GM21619 (cell line): Measurements from ENCODE around the gene TBATA.
"Not testable (repeated sequence)": the region's sequence is repeated elsewhere in the genome, so short reads cannot be mapped to it uniquely, and the experiment has no call there.

Experiments
- ATAC-seq: cut with Tn5 transposase; IDR thresholded peaks from one replicate; pipeline ENCODE4 v1.9.1; 2021; ENCODE audit not compliant: unreplicated experiment

Gene TBATA

DNA sequence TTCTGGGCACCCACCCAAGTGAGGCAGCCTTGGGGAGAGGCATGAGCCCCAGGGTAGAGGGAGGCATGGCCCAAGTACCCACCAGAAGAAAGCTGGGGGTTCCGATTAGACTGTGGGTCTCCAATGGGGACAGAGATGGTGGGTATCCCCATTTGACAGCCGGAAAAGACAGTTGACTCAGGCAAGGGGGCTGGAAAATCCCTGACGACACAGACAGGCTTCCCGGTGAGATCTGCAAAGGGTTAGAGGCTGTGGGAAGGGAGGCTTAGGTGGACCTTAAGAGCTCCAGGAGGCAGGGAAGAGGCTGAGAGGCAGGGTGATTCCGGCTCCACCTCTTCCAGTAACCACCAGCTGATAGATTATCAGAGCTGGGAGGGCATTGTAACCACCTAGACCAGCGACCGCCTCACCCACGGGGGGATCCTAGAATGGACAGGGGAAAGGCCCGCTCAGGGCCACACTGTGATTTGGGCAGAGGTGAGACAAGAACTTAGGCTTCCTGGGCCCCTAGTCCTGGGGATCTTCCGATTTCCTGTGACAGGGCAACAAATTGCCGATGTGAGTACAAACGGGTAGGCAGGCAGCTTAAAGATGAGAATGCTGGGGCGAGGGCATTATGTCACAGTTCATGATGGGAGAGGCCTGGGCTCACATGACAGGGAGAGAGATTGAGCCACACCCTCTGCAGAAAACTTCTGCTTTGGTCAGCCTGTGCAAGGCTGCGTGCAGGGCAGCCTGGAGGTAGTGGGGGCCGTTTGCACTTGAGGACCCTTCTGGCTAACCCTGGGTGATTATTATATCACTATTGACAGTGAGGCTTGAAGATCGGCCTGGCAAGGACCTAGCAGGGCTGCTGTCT lies 5.4 kb downstream of the TBATA start:
- no peak for ATAC-seq

DNA sequence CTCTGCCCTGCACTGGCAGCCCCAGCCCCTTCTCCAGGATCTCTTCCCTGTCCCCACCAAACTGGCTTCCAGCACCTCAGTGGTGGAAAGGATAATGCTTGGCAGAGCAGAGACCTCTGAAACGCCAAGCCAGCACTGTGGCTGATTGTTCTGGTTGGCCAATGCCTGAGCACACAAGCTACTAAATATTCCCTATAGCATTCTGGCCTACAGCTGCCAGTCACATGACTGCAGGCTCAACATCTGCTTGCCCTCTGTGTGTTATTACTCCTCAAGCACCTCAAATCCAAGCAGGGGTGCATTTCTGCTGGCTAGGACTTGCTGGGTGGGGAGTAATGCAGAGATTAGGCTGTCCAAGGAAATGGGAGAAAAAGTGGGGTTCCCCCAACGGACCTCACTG lies 6.1 kb downstream of the TBATA start:
- no peak for ATAC-seq

DNA sequence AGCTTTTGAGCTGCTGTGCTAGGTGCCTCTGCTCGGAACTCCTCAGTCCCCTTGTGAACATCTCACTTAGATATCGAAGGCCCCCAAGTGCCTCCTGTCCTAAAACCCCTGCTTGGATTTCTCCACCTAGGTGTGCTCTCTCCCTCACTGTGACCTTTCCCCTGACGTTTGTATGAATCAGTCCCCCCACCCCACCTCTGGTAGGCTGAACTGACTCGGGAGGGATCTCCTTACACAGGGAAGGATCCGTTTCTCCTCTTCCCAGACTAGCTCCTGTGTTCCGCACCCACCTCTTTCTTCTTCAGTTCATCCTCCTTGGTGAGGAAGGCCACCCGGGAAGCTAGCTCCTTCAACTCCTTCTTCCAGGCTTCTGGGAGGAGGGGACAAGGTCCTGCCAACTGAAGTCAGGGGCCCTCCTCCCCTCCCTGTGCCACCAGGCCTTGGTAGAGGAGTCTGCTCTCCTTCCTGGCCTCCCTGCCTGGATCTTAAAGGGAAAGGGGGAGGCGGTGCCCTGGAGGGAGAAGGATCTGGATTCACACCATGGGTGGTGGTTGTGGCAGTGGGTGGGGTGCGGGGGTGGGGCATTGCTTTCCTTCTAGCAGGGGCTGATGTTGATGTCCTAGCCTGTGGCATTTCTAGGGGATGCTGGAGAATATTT lies 6.8 kb downstream of the TBATA start:
- ATAC-seq = no peak

DNA sequence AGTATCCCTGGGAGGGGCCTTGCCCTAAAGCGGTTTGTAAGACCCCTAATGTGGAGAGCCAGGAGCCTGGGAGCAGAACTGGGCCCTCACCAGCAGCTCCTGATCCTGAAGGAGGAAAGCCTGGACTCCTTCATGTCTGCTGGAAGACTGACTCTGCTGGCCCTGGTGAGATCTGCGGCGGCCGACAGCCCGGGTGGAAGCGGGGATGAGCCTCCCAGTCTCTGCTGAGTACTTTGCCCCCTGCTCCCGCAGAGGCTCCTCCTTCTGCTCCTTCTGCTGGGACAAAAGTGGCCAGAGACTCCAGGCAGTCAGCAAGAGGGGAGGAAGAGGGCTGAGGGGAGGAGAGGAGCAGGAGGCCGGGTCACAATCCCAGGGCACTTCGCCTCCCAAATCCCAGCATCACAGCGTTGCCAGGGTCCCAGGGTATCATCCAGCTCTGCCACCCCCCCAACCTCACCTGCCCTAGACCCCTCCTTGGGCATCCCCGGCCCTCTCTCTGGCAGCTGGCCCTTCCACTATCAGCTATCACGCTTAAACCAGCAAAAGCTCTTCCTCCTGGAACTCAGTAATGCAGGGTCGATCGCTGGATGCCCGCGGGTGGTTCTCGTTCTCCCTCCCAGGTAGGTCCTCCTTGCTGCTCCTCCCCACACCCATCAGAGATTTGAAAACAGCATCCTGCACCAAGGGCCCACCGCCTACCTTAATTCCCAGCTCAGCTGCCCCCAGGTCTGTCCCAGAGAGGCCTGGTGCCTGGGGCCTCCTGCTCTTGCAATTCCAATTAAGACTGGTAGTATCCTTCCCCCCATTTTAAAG lies 7.9 kb downstream of the TBATA start:
- no peak for ATAC-seq

DNA sequence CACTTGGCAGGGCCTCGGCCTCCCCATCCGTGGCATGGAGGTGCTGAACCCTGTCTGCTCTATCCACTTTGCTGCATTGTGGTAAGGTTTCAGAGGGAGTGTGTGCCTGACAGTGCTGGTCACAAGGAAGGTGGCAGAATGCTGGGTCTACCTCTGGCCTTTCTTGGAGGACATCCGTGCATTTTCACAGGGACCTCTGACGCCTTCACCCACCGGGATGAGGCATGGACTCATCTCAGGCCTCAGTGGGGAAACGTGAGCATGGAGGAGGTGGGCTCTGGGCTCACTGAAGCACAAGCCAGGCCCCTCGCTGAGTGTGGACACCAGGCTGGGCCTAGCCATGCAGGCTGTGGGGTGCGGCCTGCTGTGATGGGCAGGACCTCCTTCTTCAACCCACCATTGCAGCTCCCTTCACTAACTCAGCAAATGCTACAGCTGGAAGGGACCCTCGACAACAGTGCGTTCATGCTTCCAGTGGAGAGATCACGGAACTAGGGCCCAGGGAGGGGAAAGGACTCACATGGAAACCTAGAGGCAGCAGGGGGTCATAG lies 8.6 kb downstream of the TBATA start:
- no peak for ATAC-seq

DNA sequence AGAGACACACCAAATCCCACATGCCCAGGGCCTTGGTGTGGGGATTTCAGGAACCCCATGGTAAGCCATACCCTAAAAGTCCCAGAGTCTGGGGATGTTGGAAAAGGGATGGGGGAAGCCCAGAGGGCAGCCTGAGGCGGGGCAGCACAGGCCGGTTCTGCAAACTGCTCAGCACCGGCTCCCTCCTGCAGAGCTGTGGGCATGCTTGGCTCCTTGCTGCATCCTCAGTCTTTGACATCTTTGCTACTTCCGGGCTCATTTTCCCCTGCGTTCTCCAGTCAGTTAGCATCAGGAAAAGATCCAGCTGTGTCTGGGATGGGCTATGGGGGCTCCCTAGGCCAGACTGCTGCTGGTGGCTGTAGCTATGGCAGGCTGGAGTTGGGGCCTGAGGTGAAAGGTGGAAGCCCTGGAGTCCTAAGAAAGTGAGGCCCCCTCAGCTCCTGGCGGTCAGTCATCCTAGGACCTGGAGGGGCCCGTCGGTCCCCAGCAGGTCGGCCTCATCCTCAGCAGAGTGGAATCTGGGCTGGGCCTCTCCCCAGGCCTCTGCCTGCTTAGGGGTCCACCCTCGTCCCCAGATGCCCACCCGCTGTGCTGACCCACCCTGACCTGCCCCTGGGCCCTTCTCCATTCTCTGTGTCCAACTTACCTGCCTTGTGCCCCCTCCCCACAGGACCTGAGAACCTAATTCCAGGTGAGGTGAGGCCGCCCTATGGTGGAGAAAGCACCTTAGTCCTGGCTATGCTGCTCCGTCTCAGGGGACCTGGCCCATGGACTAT lies 9.3 kb downstream of the TBATA start:
- no peak for ATAC-seq

DNA sequence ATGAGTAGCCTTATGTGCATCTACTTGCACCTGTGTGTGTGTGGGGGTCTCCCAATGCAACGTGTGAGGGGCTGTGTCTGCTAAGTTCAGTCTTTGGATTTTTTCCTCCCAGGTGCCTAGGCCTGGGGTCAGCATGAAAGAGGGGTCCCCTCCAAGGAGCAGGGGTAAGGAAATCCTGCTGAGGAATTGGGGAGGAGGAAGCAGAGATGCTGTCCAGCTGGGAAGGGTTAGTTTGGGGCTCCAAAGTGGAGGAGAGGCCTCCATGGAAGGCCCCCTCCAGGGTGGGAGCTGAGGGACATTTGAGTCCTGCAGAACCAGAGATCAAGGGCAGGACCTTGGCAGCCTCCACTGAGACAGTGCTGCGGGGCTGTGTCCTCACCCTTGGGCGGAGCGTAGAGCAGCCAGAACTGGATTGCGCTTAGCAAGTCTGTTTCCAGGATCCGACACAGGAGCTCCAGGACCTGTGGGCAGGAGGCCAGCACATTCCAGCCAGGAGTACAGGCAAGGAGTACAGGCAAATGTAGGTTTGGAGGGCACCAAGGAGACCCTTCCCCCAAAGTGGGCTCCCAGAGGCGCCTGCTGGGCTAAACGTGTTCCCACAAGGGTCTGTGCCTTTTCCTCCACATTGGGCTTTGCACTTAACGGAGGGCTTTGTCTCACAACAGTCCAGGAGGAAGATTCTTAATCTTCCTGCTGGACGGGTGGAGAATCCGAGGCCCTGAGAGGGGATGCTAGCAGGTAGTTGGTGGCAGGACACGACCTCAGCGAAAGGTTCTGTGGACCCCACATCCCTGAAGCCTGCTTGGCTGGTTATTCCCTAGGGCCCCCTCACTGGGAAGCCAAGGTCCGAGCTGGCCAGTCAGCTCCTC lies 10.1 kb downstream of the TBATA start:
- ATAC-seq = no peak

DNA sequence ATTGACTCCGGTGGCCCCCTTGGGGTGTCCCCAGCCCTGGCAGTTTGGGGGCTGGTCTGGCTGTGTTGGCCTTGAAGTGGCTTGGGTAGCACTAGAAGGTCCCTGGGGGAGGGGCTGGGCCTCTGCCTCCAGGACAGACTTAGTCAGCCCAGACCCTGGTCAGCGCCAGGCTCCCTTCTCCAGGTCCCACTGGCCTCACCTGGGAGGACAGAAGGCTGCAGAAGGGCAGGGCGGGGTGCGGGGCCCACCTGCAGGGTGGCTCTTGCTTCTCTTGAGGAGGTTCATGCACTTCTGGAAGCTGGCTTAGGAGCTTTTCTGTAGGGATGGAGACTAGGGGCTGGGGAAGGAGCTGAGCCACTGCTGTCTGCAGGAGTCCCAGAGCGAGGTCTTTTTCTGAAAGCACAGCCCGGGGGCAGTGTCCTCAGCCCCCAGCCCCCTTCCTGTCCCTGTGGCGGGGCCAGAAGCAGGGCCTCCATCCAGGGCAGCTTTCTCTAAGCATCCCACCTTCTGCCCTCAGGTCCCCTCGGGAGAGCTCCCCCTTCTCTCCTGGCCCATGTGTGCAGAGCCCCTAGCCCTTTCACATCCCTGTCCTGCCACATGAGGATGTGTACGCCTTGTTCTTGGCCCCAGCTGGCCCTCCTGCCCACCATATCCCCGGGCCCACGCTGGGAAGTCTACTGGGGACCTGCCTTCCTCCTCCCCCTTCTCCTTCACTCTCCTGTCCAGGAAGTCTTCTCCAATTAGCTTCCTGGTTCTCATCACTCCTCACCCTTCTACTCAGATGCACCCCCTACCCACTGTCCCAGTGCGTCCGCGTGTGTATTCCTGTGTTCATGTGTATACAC lies 11.0 kb downstream of the TBATA start:
- ATAC-seq = no peak

DNA sequence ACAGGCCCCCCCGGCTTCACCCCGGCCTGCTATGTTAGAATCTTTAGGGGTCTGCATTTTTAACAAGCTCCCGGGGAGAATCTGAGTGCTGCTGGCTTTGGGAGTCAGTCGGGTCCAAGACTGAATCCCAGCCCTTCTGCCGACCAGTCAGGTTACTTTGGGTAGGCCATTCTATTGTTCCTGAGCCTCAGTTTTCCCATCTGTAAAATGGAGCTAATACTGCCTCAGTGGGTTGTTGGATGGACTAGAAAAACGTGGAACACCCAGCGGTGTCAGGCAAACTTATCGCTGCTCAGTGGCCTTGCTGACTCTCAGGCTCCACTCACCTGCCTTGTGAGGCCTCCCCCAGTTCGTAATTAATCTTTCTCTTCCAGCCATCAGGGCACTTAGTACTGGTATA lies 11.7 kb downstream of the TBATA start:
- no peak for ATAC-seq

DNA sequence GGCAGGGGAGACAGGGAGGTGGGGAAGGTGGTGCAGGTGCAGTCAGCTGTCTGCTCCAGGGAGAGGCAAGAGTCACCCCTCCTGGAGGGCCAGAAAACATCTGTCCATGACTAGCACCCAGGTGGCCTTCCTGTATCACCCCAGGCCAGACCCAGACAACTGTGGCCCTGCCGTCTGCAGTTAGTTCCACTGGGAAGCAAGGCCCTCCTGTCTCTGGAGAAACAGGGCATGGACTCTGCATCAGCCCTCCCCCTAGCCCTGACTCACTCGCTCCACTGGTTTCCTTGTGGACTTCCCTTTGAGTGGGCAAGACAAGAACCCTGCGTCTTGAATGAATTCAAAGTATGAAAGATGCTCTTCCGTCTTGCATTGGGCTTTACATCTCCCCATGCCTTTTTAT lies 12.6 kb downstream of the TBATA start:
- no peak for ATAC-seq

DNA sequence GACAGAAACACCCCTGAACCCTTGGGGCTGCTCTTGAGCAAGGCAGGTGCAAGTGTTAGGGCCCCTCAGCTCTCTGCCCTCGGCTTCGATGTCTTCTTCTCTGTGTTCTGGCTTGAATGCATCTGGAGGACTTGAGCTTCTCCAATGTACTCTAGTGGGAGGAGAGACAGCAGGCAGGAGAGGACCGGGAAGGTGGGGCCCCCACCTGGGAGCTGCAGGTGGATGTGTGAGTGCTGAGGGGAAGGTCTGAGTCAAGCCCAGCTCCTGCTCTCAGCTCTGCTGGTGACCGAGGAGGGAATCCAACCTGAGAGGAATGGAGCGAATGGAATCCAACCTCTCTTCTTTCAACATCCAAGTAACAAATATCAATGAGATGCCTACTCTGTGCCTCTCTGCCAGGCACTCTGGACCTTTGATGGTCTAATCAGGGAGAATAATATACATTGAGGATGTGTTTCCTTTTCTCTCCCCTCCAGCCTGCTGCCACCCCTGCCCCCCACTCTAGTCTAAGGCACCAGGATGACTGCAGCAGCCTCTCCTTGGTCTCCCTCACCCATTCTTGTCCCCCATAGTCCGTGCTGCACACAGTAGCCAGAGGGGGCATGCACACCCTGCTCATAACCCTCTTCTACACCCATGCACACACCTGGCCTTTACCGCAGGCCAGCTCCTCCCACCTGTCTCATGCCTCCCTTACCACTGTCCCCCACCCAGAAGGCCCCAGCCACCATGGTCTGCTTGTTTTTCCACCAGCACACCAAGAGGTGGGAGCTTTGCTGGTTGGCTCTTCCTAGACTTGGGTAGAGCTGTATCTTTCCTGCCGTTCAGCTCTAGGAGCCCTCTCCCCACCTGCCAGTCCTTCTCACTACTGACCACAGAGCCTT lies 13.6 kb downstream of the TBATA start:
- no peak for ATAC-seq

DNA sequence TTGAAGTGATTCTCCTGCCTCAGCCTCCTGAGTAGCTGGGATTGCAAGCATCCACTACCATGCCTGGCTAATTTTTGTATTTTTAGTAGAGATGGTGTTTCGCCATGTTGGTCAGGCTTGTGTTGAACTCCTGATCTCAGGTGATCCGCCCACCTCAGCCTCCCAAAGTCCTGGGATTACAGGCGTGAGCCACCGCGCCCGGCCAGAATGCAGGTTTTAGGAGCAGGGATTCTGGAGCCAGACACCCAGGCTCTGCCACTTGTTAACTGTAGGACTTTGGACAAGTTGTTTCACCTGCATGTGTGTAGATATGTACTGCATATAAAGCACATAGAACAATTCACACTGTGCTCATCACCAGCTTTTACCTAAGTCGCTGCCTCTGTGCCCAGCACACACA lies 14.7 kb downstream of the TBATA start:
- ATAC-seq = not testable (repeated sequence)

DNA sequence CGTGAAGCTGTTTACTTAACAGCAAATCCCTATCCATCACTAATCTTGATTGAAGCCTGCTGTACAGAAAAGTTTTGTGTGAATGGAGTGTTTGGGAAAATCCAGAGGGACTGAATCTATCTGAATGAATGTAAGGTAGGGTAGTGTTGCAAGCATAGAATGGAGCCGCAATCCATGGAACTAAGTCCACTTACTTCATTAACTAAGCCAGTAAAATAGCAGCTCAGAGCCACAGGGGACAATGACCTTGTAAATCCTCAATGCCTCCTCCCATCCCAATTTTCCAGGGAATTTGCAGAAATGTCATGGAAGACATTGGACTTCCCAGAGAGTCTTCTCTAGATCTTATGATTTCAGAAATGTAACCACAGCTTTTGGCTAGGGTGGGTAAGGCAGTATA lies 15.2 kb downstream of the TBATA start:
- ATAC-seq = no peak

DNA sequence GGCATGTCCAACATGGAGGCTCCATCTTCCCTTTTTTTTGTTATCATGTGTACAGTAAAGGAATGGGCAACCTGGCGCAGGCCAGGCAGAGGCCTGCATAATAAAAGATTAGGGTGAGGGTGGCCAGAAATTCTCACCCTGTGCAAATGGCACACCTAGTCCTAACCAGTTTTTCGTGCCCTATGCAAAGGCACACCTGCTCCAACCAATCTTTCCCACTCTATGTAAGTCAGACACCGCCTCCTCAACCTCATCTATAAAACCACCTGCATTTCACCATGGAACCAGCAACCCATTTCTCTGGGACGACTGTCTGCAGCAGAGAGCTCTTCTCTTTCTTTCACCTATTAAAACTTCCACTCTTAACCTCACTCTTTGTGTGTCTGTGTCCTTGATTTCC lies 16.1 kb downstream of the TBATA start:
- ATAC-seq = no peak

DNA sequence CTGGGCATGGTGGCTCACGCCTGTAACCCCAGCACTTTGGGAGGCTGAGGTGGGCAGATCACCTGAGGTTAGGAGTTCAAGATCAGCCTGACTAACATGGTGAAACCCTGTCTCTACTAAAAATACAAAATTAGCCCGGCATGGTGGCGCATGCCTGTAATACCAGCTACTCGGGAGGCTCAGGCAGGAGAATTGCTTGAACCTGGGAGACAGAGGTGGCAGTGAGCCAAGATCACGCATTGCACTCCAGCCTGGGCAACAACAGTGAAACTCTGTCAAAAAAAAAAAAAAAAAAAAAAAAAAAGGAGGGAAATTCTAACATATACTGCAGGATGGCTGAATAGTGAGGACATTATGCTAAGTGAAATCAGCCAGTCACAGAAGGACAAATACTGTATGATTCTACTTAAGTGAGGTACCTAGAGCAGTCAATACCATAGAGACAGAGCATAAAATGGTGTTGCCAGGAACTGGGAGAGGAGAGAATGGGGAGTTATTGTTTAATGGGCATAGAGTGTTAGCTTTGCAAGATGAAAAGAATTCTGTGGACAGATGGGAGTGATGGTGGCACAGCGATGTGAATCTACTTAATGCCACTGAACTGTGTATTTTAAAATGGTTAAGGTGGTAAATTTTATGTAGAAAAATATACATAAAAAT lies 17.0 kb downstream of the TBATA start:
- ATAC-seq = not testable (repeated sequence)

DNA sequence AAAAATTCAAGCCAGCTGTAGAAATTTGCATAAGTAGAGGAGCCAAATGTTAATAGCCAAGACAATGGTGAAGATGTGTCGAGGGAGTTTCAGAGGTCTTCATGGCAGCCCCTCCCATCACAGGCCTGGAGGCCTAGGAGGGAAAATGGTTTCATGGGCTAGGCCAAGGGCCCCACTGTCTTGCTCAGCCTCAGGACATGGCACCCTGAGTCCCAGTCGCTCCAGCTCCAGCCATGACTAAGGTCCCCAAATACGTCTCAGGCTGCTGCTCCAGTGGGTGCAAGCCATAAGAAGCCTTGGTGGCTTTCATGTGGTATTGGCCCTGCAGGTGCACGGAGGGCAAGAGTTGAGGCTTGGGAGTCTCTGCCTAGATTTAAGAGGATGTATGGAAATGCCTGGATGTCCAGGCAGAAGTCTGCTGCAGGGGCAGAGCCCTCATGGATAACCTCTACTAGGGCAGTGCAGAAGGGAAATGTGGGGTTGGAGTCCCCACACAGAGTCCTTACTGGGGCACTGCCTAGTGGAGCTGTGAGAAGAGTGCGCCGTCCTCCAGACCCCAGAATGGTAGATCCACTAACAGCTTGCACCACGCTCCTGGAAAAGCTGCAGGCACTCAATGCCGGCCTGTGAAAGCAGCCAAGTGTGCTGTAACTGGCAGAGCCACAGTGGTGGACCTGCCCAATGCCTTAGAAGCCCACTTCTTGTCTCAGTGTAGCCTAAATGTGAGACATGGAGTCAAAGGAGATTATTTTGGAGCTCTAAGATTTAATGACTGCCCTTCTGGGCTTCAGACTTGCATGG lies 19.2 kb downstream of the TBATA start:
- ATAC-seq = no peak

DNA sequence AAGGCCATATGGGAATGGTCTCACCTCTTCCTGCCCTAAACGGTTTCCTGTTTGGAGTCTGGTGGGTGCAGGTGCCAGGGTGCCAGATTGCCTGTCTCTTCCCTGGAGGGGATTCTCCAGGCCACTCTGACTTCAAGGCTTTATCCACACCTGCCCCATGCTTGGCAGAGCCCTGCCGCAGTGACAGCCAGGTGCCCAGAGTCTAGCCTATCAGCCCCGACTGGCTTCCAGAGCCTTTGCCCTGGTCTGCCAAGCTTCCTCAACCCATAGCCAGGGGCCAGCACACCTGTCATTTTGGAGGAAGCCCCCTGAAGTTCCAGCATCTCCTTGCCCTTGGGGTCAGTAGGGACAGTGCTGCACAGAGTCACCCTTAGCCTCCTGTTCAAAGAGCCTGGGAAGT lies 21.6 kb downstream of the TBATA start:
- ATAC-seq = no peak
